HCT116 (cell line): ENCODE measurements around the gene MAPK8IP3. TPM values are rescaled to one million over a fixed set of nuclear protein-coding genes. Genes with fewer than 3 reads are reported as not detected.

Experiments used
- ATAC-seq: fragments of 200-7000 bp; cut with Tn5 transposase; 2 replicates; pipeline ENCODE4 v1.9.1; 2020; ENCODE audit warnings: mild to moderate bottlenecking, moderate library complexity
- BruUV-seq: library from RNA; stranded (reverse); fragments of 400-500 nt; replicated peaks from 2 replicates; lab custom pipeline; 2021; lab: Mats Ljungman, UMichigan
- CTCF ChIA-PET: fragments of 300-600 bp; sonication (Branson Sonifier 250); formaldehyde crosslinking; loops from one replicate; lab custom pipeline; 2021; ENCODE audit warnings: antibody characterized with exemption; lab: Charles Lee
- POLR2A ChIA-PET: fragments of 300-600, 350-600 bp; sonication (Branson Sonifier 250); formaldehyde crosslinking; loops from one replicate; lab custom pipeline; 2021; ENCODE audit warnings: antibody characterized with exemption; lab: Charles Lee
- RAD21 ChIA-PET, 2 experiments: fragments of 300-600 bp; sonication (Branson Sonifier 250); formaldehyde crosslinking; loops; one replicate each; lab custom pipeline; 2023; ENCODE audit warnings: low total read pairs in 2 of 2; ENCODE audit not compliant: uncharacterized antibody in 2 of 2, unreplicated experiment in 2 of 2, low non-redundant PET in 1 of 2; lab: Charles Lee
- DNase-seq: peaks from one replicate; pipeline ENCODE4 v3.0.0-alpha.2; 2010; ENCODE audit warnings: low read depth, low spot score
- H2AFZ ChIP-seq: fragments of 200-600 bp; shearing (Covaris generic), sonication (generic); 2 replicates; pipeline ENCODE4 v1.6.1; 2017; ENCODE audit warnings: low read depth, mixed run types, mixed read lengths, antibody characterized with exemption, low read length; ENCODE audit not compliant: poor library complexity, severe bottlenecking
- H3K27ac ChIP-seq: 2 replicates; pipeline ENCODE4 v1.5.1; 2012; ENCODE audit warnings: low read depth, low read length
- H3K27me3 ChIP-seq: fragments of 200-600 bp; sonication (generic); 2 replicates; pipeline ENCODE4 v1.6.1; 2016; ENCODE audit warnings: mixed run types, low read length, mixed read lengths; ENCODE audit not compliant: insufficient read depth
- H3K36me3 ChIP-seq, 2 experiments: fragments of 200-500 bp in 1 of 2; fragments of 200-600 bp in 1 of 2; sonication (Bioruptor generic) in 1 of 2; sonication (generic) in 1 of 2; 2 replicates each; pipeline versions ENCODE4 v1.5.1 to v1.6.1; 2014 to 2016; ENCODE audit warnings: low read length in 2 of 2, inconsistent platforms in 1 of 2, mixed read lengths in 1 of 2, mixed run types in 1 of 2; ENCODE audit not compliant: insufficient read depth in 2 of 2, control insufficient read depth in 1 of 2
- H3K4me1 ChIP-seq, 2 experiments: fragments of 200-600 bp in 1 of 2; sonication (generic) in 1 of 2; 2 replicates each; pipeline versions ENCODE4 v1.5.1 to v1.6.1; 2012 to 2017; ENCODE audit warnings: low read length in 2 of 2, inconsistent platforms in 1 of 2, mild to moderate bottlenecking in 1 of 2, mixed read lengths in 1 of 2, mixed run types in 1 of 2, moderate library complexity in 1 of 2; ENCODE audit not compliant: insufficient read depth in 2 of 2, control insufficient read depth in 1 of 2
- H3K4me2 ChIP-seq: fragments of 200-600 bp; sonication (generic); 2 replicates; pipeline ENCODE4 v1.6.1; 2017; ENCODE audit warnings: mixed run types, low read length, mixed read lengths
- H3K4me3 ChIP-seq, 2 experiments: fragments of 200-600 bp in 1 of 2; sonication (generic) in 1 of 2; replicated peaks in 1 of 2; 2 replicates each; pipeline ENCODE4 v1.5.1; 2011 to 2016; ENCODE audit warnings: low read length in 2 of 2, control low read depth in 1 of 2, low read depth in 1 of 2, mild to moderate bottlenecking in 1 of 2, mixed read lengths in 1 of 2, mixed run types in 1 of 2
- H3K79me2 ChIP-seq: fragments of 200-600 bp; sonication (generic); 2 replicates; pipeline ENCODE4 v1.6.1; 2017; ENCODE audit warnings: mild to moderate bottlenecking, mixed run types, low read length, moderate library complexity, mixed read lengths; ENCODE audit not compliant: insufficient read depth
- H3K9ac ChIP-seq: fragments of 200-600 bp; sonication (generic); 2 replicates; pipeline ENCODE4 v1.6.1; 2016; ENCODE audit warnings: low read length, mixed read lengths
- H3K9me2 ChIP-seq: fragments of 200-600 bp; sonication (generic), shearing (Covaris generic); 2 replicates; pipeline ENCODE4 v1.6.1; 2017; ENCODE audit warnings: mixed run types, mild to moderate bottlenecking, moderate library complexity; ENCODE audit not compliant: insufficient read depth
- H3K9me3 ChIP-seq, 2 experiments: fragments of 200-500 bp in 1 of 2; fragments of 200-600 bp in 1 of 2; sonication (Bioruptor generic) in 1 of 2; sonication (generic) in 1 of 2; 2 replicates each; pipeline ENCODE4 v1.6.1; 2014 to 2017; ENCODE audit warnings: low read length in 2 of 2, mixed read lengths in 2 of 2, inconsistent platforms in 1 of 2, low read depth in 1 of 2, mild to moderate bottlenecking in 1 of 2, mixed run types in 1 of 2, moderate library complexity in 1 of 2; ENCODE audit not compliant: control insufficient read depth in 1 of 2, insufficient read depth in 1 of 2
- H4K20me1 ChIP-seq: fragments of 200-600 bp; sonication (generic), shearing (Covaris generic); 2 replicates; pipeline ENCODE4 v1.6.1; 2017; ENCODE audit warnings: mixed run types, mild to moderate bottlenecking, moderate library complexity; ENCODE audit not compliant: insufficient read depth
- EGR1 ChIP-seq: IDR thresholded peaks from 2 replicates; pipeline ENCODE4 v1.6.1; 2012; ENCODE audit warnings: low read depth
- FOSL1 ChIP-seq: IDR thresholded peaks from 2 replicates; pipeline ENCODE4 v1.6.1; 2012; ENCODE audit warnings: low read depth
- JUND ChIP-seq: IDR thresholded peaks from 2 replicates; pipeline ENCODE4 v1.6.1; 2012
- POLR2A ChIP-seq: IDR thresholded peaks from 2 replicates; pipeline ENCODE4 v1.7.0; 2011; ENCODE audit warnings: borderline replicate concordance; ENCODE audit not compliant: insufficient read depth, insufficient read length; ENCODE audit errors: extremely low read depth
- POLR2AphosphoS5 ChIP-seq: IDR thresholded peaks from 2 replicates; pipeline ENCODE4 v1.6.1; 2011; ENCODE audit warnings: mild to moderate bottlenecking, low read depth, low read length, moderate library complexity
- RAD21 ChIP-seq: IDR thresholded peaks from 2 replicates; pipeline ENCODE4 v1.6.1; 2012; ENCODE audit warnings: low read depth, mild to moderate bottlenecking
- SRF ChIP-seq: IDR thresholded peaks from 2 replicates; pipeline ENCODE4 v1.6.1; 2012; ENCODE audit warnings: low read depth
- TCF7L2 ChIP-seq: IDR thresholded peaks from 2 replicates; pipeline ENCODE4 v1.7.0; 2011; ENCODE audit warnings: borderline replicate concordance, inconsistent platforms; ENCODE audit not compliant: insufficient read depth, insufficient read length; ENCODE audit errors: extremely low read depth
- YY1 ChIP-seq: IDR thresholded peaks from 2 replicates; pipeline ENCODE4 v1.6.1; 2011; ENCODE audit warnings: low read length, low read depth, moderate library complexity, mild to moderate bottlenecking; ENCODE audit not compliant: insufficient replicate concordance; ENCODE audit errors: extremely low read depth
- ZNF274 ChIP-seq: fragments of 200-500 bp; sonication (Bioruptor generic); IDR thresholded peaks from 2 replicates; pipeline ENCODE4 v1.6.1; 2014; ENCODE audit warnings: mild to moderate bottlenecking, low read depth, low read length, inconsistent platforms
- intact Hi-C: fragments of 100-400 bp; cut with micrococcal nuclease; formaldehyde crosslinking; loops from 2 replicates; pipeline ENCODE4 v1.10.0; 2022
- total RNA-seq: library from RNA; stranded (reverse); gene quantifications from one replicate; pipeline ENCODE4 v1.2.1, GENCODE V29; 2021; ENCODE audit not compliant: unreplicated experiment
- TF ChIP-seq, protein P1 (sequence below): IDR thresholded peaks from 2 replicates; pipeline ENCODE4 v1.6.1; 2012
- TF ChIP-seq, protein P2 (sequence below), 3 experiments: fragments of 200-600 bp in 1 of 3; sonication (generic) in 1 of 3; IDR thresholded peaks in 2 of 3; conservative IDR thresholded peaks in 1 of 3; 2 replicates each; pipeline ENCODE4 v1.5.1; 2012 to 2017; ENCODE audit warnings: low read depth in 2 of 3, low read length in 2 of 3, antibody characterized with exemption in 1 of 3, borderline replicate concordance in 1 of 3, control low read depth in 1 of 3, mild to moderate bottlenecking in 1 of 3, mixed read lengths in 1 of 3, mixed run types in 1 of 3, moderate library complexity in 1 of 3; ENCODE audit not compliant: insufficient read depth in 1 of 3
- TF ChIP-seq, protein P3 (sequence below): IDR thresholded peaks from 2 replicates; pipeline ENCODE4 v1.6.1; 2012

MAPK8IP3 gene
- total RNA-seq, 1 experiment from 2014 or later = 75.3 TPM

DNA sequence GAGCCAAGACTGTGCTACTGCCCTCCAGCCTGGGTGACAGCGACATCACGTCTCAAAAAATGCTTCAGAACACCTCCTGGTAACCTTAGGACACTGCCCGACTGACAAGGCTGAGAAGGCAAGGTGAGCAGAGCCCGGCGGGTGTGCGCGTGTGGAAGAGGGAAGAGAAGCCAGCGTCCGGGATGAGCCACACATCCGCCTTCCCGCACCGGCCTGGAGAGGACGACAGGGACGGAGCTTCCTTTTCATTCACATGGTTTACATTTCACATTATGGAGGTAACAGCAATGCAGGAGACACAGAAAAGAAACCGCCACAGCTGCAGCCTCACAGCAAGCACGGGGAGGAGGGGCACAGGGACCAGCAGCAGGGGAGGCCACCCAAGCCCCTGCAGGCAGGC lies 104.1 kb downstream of the MAPK8IP3 start (continued):
- TF ChIP-seq, protein P1, sequence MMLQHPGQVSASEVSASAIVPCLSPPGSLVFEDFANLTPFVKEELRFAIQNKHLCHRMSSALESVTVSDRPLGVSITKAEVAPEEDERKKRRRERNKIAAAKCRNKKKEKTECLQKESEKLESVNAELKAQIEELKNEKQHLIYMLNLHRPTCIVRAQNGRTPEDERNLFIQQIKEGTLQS = no peak
- TF ChIP-seq RAD21 (no peak), FOSL1 (no peak), YY1 (no peak)

DNA sequence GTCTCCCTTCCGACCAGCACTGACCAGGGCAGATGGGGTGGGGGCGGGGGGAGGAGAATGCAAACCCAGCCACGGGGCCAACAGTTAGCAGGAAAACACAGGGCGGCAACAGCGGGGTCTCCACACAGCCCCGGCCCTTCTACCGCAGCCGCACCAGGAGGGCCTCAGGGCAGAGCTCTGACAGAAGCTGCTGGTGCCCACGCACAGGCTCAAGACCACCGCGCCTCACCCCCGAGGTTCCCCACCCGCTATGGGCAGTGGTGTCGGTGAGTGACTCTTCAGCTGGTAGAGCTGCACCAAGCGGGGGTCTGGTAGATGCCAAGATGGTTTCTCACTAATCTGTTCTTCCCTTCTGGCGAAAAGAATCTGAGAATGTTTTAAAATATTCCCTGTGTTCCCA lies 104.5 kb downstream of the MAPK8IP3 start:
- Histone ChIP-seq H3K9me3 (no peaks in the 10 kb centered on the region), H3K27me3 (no peaks in the 10 kb centered on the region), H3K4me1 (peaks cover 6 to 10% of the 10 kb centered on the region in 2 experiments; a peak in 3 of 4 replicates), H3K27ac (no peak overlapping the region), H2AFZ (no peak overlapping the region), H3K9ac (no peak overlapping the region), H3K79me2 (no peaks in the 10 kb centered on the region), H3K4me3 (no peak overlapping the region), H3K4me2 (no peak overlapping the region), H3K36me3 (no peaks in the 10 kb centered on the region), H4K20me1 (no peaks in the 10 kb centered on the region), H3K9me2 (no peaks in the 10 kb centered on the region)
- ATAC-seq = no peak
- DNase-seq = no peak
- intact Hi-C loops = no loop called here
- POLR2A ChIA-PET = no interaction called here
- CTCF ChIA-PET = no interaction called here
- RAD21 ChIA-PET = no interaction called here
- TF ChIP-seq TCF7L2 (no peak), RAD21 (no peak), ZNF274 (no peak), POLR2AphosphoS5 (no peak), YY1 (no peak), FOSL1 (no peak), JUND (no peak)
- BruUV-seq = no TSS peak

DNA sequence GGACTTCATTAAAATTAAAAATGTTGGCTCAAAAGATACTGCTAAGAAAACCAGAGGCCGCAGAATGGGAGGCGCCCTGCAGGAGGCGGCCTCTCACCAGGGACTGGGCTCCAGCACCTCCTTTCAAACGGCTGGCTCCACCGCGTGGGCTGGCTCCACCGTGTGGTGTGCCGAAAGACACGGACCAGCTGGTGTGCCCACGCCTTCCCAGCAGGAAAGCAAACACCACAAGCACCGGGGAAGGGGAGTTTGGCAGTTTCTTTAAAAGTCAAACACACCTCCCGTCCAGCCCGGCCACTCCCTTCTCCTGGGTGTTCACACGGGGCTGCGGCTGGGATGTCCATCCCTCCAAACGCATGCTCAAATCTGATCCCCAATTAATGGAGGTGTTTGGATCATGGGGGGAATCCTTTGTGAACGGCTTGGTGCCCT lies 106.8 kb downstream of the MAPK8IP3 start:
- H3K9ac ChIP-seq = no peak overlapping the region; the same call in 1 of the 2 replicates
- H3K4me2 ChIP-seq = peak overlapping the region; percentile 49
- DNase-seq = peak; percentile 47
- RAD21 ChIA-PET = no interaction called here
- ATAC-seq = peak; percentile 95
- H3K27ac ChIP-seq = no peak overlapping the region
- H4K20me1 ChIP-seq = no peaks in the 10 kb centered on the region
- CTCF ChIA-PET = interaction anchor here (0.6 to 1.3 kb wide), 3 partner anchors 12 to 137 kb away, joined by 3 to 4 read pairs (median 3); partner anchors contain the start of genes FAHD1 and HAGH
- no peaks in the 10 kb centered on the region for H3K27me3 ChIP-seq
- no peaks in the 10 kb centered on the region for H3K9me2 ChIP-seq
- H3K4me1 ChIP-seq = peaks cover 6 to 10% of the 10 kb centered on the region in 2 experiments; a peak in 3 of 4 replicates
- intact Hi-C loops = no loop called here
- no TSS peak for BruUV-seq
- H3K36me3 ChIP-seq = 0 out of 4 replicates have a peak, but pooled peaks cover 2 to 5% of the 10 kb centered on the region in 2 experiments
- H3K4me3 ChIP-seq = no peak overlapping the region
- POLR2A ChIA-PET = no interaction called here
- no peak overlapping the region for H2AFZ ChIP-seq
- no peaks in the 10 kb centered on the region for H3K79me2 ChIP-seq
- H3K9me3 ChIP-seq = no peaks in the 10 kb centered on the region
- TF ChIP-seq, protein P2, sequence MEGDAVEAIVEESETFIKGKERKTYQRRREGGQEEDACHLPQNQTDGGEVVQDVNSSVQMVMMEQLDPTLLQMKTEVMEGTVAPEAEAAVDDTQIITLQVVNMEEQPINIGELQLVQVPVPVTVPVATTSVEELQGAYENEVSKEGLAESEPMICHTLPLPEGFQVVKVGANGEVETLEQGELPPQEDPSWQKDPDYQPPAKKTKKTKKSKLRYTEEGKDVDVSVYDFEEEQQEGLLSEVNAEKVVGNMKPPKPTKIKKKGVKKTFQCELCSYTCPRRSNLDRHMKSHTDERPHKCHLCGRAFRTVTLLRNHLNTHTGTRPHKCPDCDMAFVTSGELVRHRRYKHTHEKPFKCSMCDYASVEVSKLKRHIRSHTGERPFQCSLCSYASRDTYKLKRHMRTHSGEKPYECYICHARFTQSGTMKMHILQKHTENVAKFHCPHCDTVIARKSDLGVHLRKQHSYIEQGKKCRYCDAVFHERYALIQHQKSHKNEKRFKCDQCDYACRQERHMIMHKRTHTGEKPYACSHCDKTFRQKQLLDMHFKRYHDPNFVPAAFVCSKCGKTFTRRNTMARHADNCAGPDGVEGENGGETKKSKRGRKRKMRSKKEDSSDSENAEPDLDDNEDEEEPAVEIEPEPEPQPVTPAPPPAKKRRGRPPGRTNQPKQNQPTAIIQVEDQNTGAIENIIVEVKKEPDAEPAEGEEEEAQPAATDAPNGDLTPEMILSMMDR (IDR thresholded peaks at IDR 0.05 in 2 of 3, conservative IDR thresholded peaks at IDR 0.05 in 1 of 3; ENCODE audit: borderline replicate concordance in 1 of 3, insufficient read depth in 1 of 3, low read depth in 2 of 3, low read length in 2 of 3) = peak; percentile 71 to 98 (median 80)
- TF ChIP-seq SRF (no peak), POLR2AphosphoS5 (0 out of 2 replicates have a peak, but pooled peaks have one; percentile 21), TCF7L2 (no peak), EGR1 (peak; percentile 81), RAD21 (peak; percentile 87), POLR2A (no peak)
- TF ChIP-seq, protein P3, sequence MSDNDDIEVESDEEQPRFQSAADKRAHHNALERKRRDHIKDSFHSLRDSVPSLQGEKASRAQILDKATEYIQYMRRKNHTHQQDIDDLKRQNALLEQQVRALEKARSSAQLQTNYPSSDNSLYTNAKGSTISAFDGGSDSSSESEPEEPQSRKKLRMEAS = peak; percentile 65; the same call in 1 of the 2 replicates
